ENCODE results near the gene LRRC18.

The LRRC18 gene

DNA sequence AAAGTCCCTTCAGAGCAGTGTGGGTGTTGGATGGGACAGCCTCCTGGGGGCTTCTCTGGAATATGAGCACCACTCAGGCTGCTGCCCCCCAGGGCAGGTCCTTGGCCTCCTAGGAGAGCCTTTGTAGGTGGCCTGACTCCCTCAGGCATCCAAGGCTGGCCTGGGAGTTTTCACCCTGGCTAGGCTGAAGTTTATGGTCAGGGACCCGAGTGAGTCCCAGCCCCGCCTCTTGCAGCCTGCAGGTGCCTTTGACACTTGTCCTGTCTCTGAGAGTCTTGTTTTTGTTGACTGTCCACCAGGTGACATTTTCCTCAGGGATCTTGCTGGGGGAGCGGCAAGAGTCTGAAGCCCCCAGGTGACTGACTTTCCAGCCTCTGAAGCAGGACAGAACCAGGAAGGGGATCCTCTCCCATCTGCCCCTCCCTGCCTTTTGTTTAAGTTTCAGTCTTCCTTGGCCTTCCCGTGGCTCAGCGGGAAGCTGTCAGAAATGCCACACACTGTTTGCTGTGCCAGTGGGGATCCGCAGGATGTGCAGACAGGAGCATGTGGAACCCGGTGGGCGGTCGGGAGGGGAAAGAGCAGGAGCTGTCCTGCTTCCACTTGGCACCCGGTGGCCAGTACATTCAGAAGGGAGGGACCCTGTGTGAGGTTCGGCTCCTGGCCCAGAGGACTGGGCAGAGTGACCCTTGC lies 59.5 kb downstream of the LRRC18 start:
- no peak for DNase-seq

DNA sequence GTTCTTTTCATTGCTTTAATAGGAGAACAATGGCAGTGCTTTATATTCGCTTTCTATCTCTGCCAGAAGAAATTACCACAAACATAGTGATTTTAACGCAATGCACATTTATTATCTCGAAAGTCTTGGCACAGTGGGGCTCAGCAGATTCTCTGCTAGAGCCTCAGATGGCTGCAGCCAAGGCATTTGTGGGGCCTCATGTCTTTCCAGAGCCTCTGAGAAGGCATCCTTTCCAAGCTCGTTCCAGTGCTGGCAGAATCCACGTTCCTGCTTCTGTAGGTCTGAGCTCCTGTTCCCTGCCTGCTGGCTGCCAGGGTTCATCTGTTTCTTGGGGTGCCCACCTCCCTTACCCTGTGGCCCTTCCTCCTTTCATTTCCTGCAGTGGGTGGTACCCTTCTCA lies 60.2 kb downstream of the LRRC18 start:
- no peak for DNase-seq

DNA sequence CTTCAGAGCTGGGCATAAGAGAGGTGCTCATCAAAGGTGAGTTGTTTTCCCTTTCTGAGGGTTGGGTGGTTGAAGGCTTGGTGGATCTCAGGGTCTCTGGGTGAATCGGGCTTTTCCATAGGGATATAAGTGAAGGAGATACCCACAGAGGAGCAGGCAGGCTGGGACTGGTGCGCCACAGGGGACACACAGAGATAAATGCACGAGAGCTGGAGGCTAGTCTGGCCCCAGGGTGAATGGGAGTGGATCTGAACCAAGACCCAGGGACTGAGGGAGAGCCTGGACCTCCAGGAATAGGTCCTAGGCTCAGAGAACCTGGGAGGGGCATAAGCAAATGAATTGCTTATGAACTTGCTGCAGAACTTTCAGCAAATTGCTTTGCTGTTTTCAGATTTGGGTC lies 61.5 kb downstream of the LRRC18 start:
- no peak for DNase-seq

DNA sequence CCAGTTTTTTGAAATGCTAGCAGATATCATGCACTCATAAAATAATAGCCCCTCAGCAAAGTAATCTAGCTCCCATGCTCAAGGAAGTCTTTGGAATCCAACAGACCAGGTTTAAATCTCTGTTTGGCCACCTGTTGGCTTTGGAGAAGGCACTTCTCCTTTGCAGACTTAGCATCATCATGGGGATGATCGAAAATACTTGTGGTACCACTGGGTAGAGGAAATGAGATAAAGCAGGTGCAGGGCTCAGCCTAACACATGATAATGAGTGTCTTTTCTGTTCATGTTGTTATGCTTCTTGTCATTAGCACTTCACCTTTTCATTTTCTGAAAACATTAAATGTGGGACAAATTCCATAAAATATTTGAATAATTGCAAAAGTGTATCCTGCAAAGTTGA lies 67.4 kb downstream of the LRRC18 start:
- no peak for DNase-seq
